Trophoblast cell (in vitro differentiated cells and primary cell): ENCODE measurements around the gene TENM3.

Experiments
- DNase-seq, 2 donors: peaks; one replicate each; pipeline ENCODE4 v3.0.0-alpha.2; 2016
- H2AFZ ChIP-seq: 2 replicates; pipeline ENCODE4 v1.6.1; 2013; ENCODE audit warnings: low read length, moderate library complexity, mild to moderate bottlenecking; ENCODE audit not compliant: insufficient read depth, poor library complexity
- H2AK5ac ChIP-seq: 2 replicates; pipeline ENCODE4 v1.6.1; 2013; ENCODE audit warnings: mild to moderate bottlenecking, low read length
- H2BK120ac ChIP-seq: 2 replicates; pipeline ENCODE4 v1.6.1; 2013; ENCODE audit warnings: low read length, mild to moderate bottlenecking, moderate library complexity; ENCODE audit not compliant: insufficient read depth, poor library complexity
- H2BK12ac ChIP-seq: 2 replicates; pipeline ENCODE4 v1.6.1; 2013; ENCODE audit warnings: mild to moderate bottlenecking, low read length, moderate library complexity
- H2BK5ac ChIP-seq: 2 replicates; pipeline ENCODE4 v1.6.1; 2013; ENCODE audit warnings: low read length, low read depth, moderate library complexity, mild to moderate bottlenecking; ENCODE audit not compliant: poor library complexity
- H3K14ac ChIP-seq: 2 replicates; pipeline ENCODE4 v1.6.1; 2013; ENCODE audit warnings: mild to moderate bottlenecking, low read length
- H3K18ac ChIP-seq: 2 replicates; pipeline ENCODE4 v1.6.1; 2013; ENCODE audit warnings: mild to moderate bottlenecking, low read length
- H3K23ac ChIP-seq: 2 replicates; pipeline ENCODE4 v1.6.1; 2013; ENCODE audit warnings: low read length
- H3K27ac ChIP-seq: 2 replicates; pipeline ENCODE4 v1.5.1; 2013; ENCODE audit warnings: low read depth, mild to moderate bottlenecking, inconsistent platforms, low read length, moderate library complexity
- H3K27me3 ChIP-seq: 2 replicates; pipeline ENCODE4 v1.6.1; 2013; ENCODE audit warnings: inconsistent platforms, mild to moderate bottlenecking, low read length, moderate library complexity; ENCODE audit not compliant: insufficient read depth
- H3K36me3 ChIP-seq, 2 experiments: 1 replicate in 1 of 2; 2 replicates in 1 of 2; pipeline ENCODE4 v1.6.1; 2013; ENCODE audit warnings: low read length in 2 of 2, mild to moderate bottlenecking in 2 of 2, moderate library complexity in 1 of 2; ENCODE audit not compliant: insufficient read depth in 2 of 2, control insufficient read depth in 1 of 2
- H3K4ac ChIP-seq: 2 replicates; pipeline ENCODE4 v1.6.1; 2013; ENCODE audit warnings: low read depth, mild to moderate bottlenecking, low read length, moderate library complexity
- H3K4me1 ChIP-seq, 2 experiments: 1 replicate in 1 of 2; 2 replicates in 1 of 2; pipeline ENCODE4 v1.6.1; 2013; ENCODE audit warnings: low read length in 2 of 2, mild to moderate bottlenecking in 2 of 2, moderate library complexity in 1 of 2; ENCODE audit not compliant: insufficient read depth in 2 of 2, control insufficient read depth in 1 of 2
- H3K4me2 ChIP-seq: 2 replicates; pipeline ENCODE4 v1.6.1; 2013; ENCODE audit warnings: inconsistent platforms, mild to moderate bottlenecking, low read length, moderate library complexity
- H3K4me3 ChIP-seq: 2 replicates; pipeline ENCODE4 v1.5.1; 2013; ENCODE audit warnings: mild to moderate bottlenecking, low read depth, low read length, inconsistent platforms
- H3K79me1 ChIP-seq: one replicate; pipeline ENCODE4 v1.6.1; 2013; ENCODE audit warnings: low read length
- H3K79me2 ChIP-seq: 2 replicates; pipeline ENCODE4 v1.6.1; 2013; ENCODE audit warnings: low read length, mild to moderate bottlenecking; ENCODE audit not compliant: control insufficient read depth, insufficient read depth, poor library complexity
- H3K9ac ChIP-seq: 2 replicates; pipeline ENCODE4 v1.6.1; 2013; ENCODE audit warnings: mild to moderate bottlenecking, low read length
- H3K9me3 ChIP-seq: 2 replicates; pipeline ENCODE4 v1.6.1; 2013; ENCODE audit warnings: low read depth, mild to moderate bottlenecking, control low read depth, inconsistent platforms, low read length; ENCODE audit not compliant: insufficient read depth
- H4K12ac ChIP-seq: 2 replicates; pipeline ENCODE4 v1.6.1; 2013; ENCODE audit warnings: low read depth, mild to moderate bottlenecking, low read length, moderate library complexity
- H4K8ac ChIP-seq: 2 replicates; pipeline ENCODE4 v1.6.1; 2013; ENCODE audit warnings: low read depth, mild to moderate bottlenecking, low read length, moderate library complexity
- H4K91ac ChIP-seq: one replicate; pipeline ENCODE4 v1.6.1; 2013; ENCODE audit warnings: low read depth, mild to moderate bottlenecking, low read length, moderate library complexity
- WGBS: extraction: QIAGEN DNeasy Blood & Tissue Kit; methylation state at CpG from one replicate; pipeline ENCODE4 v1.1.7; 2013; ENCODE audit warnings: missing lambda C conversion rate; ENCODE audit not compliant: insufficient read length, insufficient coverage; ENCODE audit errors: extremely low coverage; 5-methylcytosine and 5-hydroxymethylcytosine counted together

TENM3 gene

DNA sequence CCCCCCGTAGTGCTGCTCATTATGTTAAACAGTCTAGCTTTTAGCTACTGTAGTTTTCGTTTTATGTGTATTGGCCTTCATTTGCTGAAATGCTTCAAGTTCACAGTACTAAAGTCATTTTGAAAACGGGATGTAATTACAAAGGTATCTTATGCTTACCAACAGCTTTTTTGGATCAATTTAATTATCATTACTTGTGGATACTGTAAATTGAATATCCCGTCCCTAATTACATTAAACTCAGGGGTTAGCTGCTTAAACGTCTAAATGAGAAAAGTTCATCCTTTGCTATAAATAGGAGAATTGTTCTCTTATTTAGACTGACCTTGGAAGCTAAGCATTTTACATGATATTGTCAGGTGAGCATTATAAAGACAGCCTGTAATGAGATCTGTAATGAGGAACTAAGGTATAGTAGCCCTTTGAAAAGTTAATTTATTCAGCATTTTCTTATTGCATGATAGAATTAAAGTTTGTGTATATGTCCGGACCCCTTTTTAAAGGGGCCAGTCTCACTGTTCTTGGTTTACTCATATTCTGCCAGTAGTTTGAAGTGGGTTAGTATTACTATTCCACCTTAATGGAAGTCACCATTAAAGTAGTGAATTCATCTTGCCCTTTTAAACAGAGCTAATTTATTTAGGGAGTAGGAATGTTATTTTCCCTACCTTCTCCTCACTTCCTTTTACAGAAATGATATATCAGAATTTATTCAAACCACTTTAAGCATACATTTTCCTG, 252.6 kb downstream of the TENM3 start:
- Histone ChIP-seq H3K9me3 (no peaks in the 10 kb centered on the region), H3K36me3 (no peaks in the 10 kb centered on the region)
- no CpG with 5 or more reads among the region's 6 CpGs for WGBS

DNA sequence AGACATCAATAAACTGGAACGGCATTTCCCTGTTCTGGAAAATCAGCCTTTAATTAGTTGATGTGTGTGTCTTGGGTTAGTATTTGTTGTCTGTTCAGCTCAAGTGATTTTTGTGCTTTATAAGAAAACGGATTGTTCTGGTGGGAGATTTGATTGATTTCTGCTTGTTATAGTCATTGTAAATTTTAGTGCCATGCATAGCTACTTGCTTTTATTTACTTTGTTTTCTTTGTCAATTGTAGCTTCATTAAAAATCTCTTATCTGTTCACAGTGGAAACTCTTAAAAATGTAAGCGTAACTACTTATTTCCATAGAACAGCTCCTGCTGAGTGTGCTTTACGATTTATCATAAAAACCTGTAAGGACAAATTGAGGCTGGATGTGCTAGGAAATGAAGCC, 253.2 kb downstream of the TENM3 start:
- Histone ChIP-seq H3K14ac (no peak overlapping the region), H2BK5ac (no peak overlapping the region), H3K36me3 (no peaks in the 10 kb centered on the region), H3K27me3 (no peaks in the 10 kb centered on the region), H3K4me1 (no peaks in the 10 kb centered on the region), H2AK5ac (no peak overlapping the region), H3K18ac (no peak overlapping the region), H3K4me2 (no peak overlapping the region), H4K8ac (no peak overlapping the region), H4K91ac (no peak overlapping the region), H2BK120ac (no peak overlapping the region), H3K79me2 (no peaks in the 10 kb centered on the region), H3K79me1 (no peaks in the 10 kb centered on the region), H2BK12ac (no peak overlapping the region), H3K4me3 (no peak overlapping the region), H3K27ac (no peak overlapping the region), H3K9ac (no peak overlapping the region), H3K9me3 (no peaks in the 10 kb centered on the region), H2AFZ (no peak overlapping the region), H3K23ac (no peak overlapping the region), H4K12ac (no peak overlapping the region), H3K4ac (no peak overlapping the region)
- WGBS, result no CpG with 5 or more reads among the region's 4 CpGs
- no peak for DNase-seq

More for the DNA sequence above, 252.6 kb downstream of the TENM3 start:
- H3K4me1 ChIP-seq, result no peaks in the 10 kb centered on the region
- H3K18ac ChIP-seq, result no peak overlapping the region
- no peak overlapping the region for H2BK12ac ChIP-seq
- no peak overlapping the region for H3K4me3 ChIP-seq
- no peaks in the 10 kb centered on the region for H3K27me3 ChIP-seq
- H2BK5ac ChIP-seq, result no peak overlapping the region
- no peak for DNase-seq
- no peaks in the 10 kb centered on the region for H3K79me2 ChIP-seq
- no peaks in the 10 kb centered on the region for H3K79me1 ChIP-seq
- no peak overlapping the region for H2AFZ ChIP-seq
- no peak overlapping the region for H2AK5ac ChIP-seq
- H4K8ac ChIP-seq, result no peak overlapping the region
- no peak overlapping the region for H3K9ac ChIP-seq
- no peak overlapping the region for H4K91ac ChIP-seq
- H2BK120ac ChIP-seq, result no peak overlapping the region
- H4K12ac ChIP-seq, result no peak overlapping the region
- H3K14ac ChIP-seq, result no peak overlapping the region
- H3K4me2 ChIP-seq, result no peak overlapping the region
- no peak overlapping the region for H3K23ac ChIP-seq
- no peak overlapping the region for H3K27ac ChIP-seq
- H3K4ac ChIP-seq, result no peak overlapping the region

DNA sequence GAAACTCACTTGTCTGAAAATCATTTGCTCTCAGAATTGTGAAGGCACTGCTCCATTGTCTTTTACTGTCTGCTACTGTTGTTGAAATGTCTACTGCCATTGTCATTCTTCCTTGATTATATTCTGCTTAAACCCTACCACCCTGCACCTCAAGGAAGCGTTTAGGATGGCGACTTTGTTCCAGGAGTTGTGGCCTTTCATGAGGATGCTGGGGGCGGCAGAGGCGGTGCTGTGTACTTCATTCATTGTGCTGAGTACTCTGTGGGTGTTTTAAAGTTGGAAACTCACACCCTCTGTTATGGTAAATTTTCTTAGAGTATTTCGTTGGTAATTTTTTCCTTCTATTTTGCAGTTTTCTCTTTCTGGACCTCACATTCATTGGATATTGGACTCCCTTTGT, 258.9 kb downstream of the TENM3 start:
- H3K27ac ChIP-seq, result no peak overlapping the region
- no peak overlapping the region for H2AK5ac ChIP-seq
- no CpG with 5 or more reads among the region's 5 CpGs for WGBS

DNA sequence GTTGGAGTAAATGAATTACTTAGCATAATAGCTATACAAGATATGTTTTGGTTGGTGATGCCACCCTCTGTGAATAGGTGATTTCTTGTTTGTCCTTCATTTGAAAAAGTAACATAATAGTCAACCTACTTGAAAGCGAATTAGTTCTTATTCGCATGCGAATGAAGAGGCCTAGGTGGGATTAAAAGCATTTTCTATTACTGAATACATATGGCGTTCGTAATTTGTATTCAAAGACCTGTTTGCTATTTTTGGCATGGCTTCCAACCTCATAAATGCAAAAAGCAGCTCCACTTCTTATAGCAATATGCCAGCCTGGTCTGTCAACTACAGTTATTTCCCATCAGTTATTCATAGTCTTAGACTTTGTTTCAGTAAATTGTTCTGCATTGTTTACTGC, 261.3 kb downstream of the TENM3 start:
- Histone ChIP-seq H4K91ac (no peak overlapping the region), H4K12ac (no peak overlapping the region)
- WGBS, result no CpG with 5 or more reads among the region's 5 CpGs

More for the DNA sequence above, 258.9 kb downstream of the TENM3 start:
- H2BK5ac ChIP-seq, result no peak overlapping the region
- H4K8ac ChIP-seq, result no peak overlapping the region
- H3K79me2 ChIP-seq, result no peaks in the 10 kb centered on the region
- H3K23ac ChIP-seq, result no peak overlapping the region
- no peak overlapping the region for H4K91ac ChIP-seq
- no peak overlapping the region for H2BK12ac ChIP-seq
- no peak overlapping the region for H3K18ac ChIP-seq
- no peaks in the 10 kb centered on the region for H3K36me3 ChIP-seq
- H3K4me2 ChIP-seq, result no peak overlapping the region
- no peak for DNase-seq
- H3K14ac ChIP-seq, result no peak overlapping the region
- H3K4ac ChIP-seq, result no peak overlapping the region
- no peak overlapping the region for H4K12ac ChIP-seq
- H3K9me3 ChIP-seq, result no peaks in the 10 kb centered on the region
- no peaks in the 10 kb centered on the region for H3K27me3 ChIP-seq
- H2AFZ ChIP-seq, result no peak overlapping the region
- no peak overlapping the region for H3K9ac ChIP-seq
- no peaks in the 10 kb centered on the region for H3K79me1 ChIP-seq
- H3K4me1 ChIP-seq, result no peaks in the 10 kb centered on the region
- no peak overlapping the region for H2BK120ac ChIP-seq
- H3K4me3 ChIP-seq, result no peak overlapping the region

More for the DNA sequence above, 261.3 kb downstream of the TENM3 start:
- Histone ChIP-seq H2BK5ac (no peak overlapping the region), H3K27ac (no peak overlapping the region), H3K4me3 (no peak overlapping the region), H3K23ac (no peak overlapping the region), H2BK120ac (no peak overlapping the region), H4K8ac (no peak overlapping the region), H3K79me1 (no peaks in the 10 kb centered on the region), H3K36me3 (no peaks in the 10 kb centered on the region), H3K9ac (no peak overlapping the region), H2AK5ac (no peak overlapping the region), H3K18ac (no peak overlapping the region), H3K4ac (no peak overlapping the region), H3K4me2 (no peak overlapping the region), H3K9me3 (no peaks in the 10 kb centered on the region), H3K14ac (no peak overlapping the region), H3K27me3 (no peaks in the 10 kb centered on the region), H2BK12ac (no peak overlapping the region), H2AFZ (no peak overlapping the region), H3K79me2 (no peaks in the 10 kb centered on the region), H3K4me1 (no peaks in the 10 kb centered on the region)
- no peak for DNase-seq
